Activated T-helper 2 cell treated with anti-CD3 and anti-CD28 coated beads, Interferon-gamma antibody, Interleukin-2, Interleukin-4, amounts not matched to agents 10 μg/mL and 5 μg/mL and 100 μg/mL, durations not matched to agents 14 hours and 24 hours and 36 hours (primary cell): Measurements from ENCODE around the gene DCAF7. TPM values are rescaled to one million over a fixed set of nuclear protein-coding genes. Genes with fewer than 3 reads are reported as not detected.

Experiments
- DNase-seq: peaks from one replicate; pipeline ENCODE4 v3.0.0; 2021; ENCODE audit warnings: low spot score
- H3K27ac Mint-ChIP-seq: one replicate; pipeline ENCODE4 v1.8.0; 2021; ENCODE audit warnings: mixed read lengths
- H3K27me3 Mint-ChIP-seq: one replicate; pipeline ENCODE4 v1.8.0; 2021; ENCODE audit warnings: low read depth, mixed read lengths
- H3K36me3 Mint-ChIP-seq: one replicate; pipeline ENCODE4 v1.8.0; 2021; ENCODE audit warnings: low read depth, mixed read lengths
- H3K4me1 Mint-ChIP-seq: one replicate; pipeline ENCODE4 v1.8.0; 2021; ENCODE audit warnings: low read depth, mixed read lengths
- H3K4me3 Mint-ChIP-seq: one replicate; pipeline ENCODE4 v1.8.0; 2021; ENCODE audit warnings: low read depth, mild to moderate bottlenecking, moderate library complexity, mixed read lengths
- H3K9me3 Mint-ChIP-seq: one replicate; pipeline ENCODE4 v1.8.0; 2021; ENCODE audit warnings: mixed read lengths
- intact Hi-C: fragments of 100-400 bp; cut with micrococcal nuclease; formaldehyde crosslinking; loops from one replicate; pipeline ENCODE4 v1.15.1; 2023
- total RNA-seq: library from RNA; stranded (reverse); gene quantifications from 2 replicates; pipeline ENCODE4 v1.2.3, GENCODE V29; 2022

DCAF7 gene
- total RNA-seq, 1 donor from 2014 or later, result 119 TPM

DNA sequence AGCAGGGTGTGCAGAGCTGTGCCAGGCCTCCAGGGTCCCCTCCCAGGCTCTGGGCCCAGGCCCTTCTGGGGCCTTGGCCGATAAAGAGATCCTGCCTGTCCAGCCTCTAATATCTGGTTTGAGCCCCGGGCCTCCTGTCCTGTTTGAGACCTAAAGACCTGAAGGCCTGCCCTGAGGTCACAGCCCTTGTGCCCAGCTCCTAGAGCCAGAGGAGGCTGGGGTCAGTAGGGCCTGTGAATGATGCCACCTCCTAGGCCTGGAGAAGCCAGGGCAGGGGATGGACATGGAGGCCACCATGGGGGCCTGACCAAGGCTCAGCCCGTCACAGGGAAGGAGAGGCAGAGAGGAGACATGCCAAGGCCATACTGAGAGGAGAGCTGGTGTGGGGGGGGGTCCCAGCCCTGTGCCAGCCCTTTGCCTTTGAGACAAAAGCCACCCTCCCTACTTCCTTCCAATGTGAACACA, 19.7 kb upstream of the DCAF7 start:
- no peaks in the 10 kb centered on the region for H3K36me3 Mint-ChIP-seq
- H3K9me3 Mint-ChIP-seq, result no peaks in the 10 kb centered on the region
- intact Hi-C loops, result no loop called here
- DNase-seq, result no peak
- peaks cover 1% of the 10 kb centered on the region for H3K27me3 Mint-ChIP-seq
- H3K27ac Mint-ChIP-seq, result no peak overlapping the region
- H3K4me3 Mint-ChIP-seq, result no peak overlapping the region
- H3K4me1 Mint-ChIP-seq, result no peaks in the 10 kb centered on the region

DNA sequence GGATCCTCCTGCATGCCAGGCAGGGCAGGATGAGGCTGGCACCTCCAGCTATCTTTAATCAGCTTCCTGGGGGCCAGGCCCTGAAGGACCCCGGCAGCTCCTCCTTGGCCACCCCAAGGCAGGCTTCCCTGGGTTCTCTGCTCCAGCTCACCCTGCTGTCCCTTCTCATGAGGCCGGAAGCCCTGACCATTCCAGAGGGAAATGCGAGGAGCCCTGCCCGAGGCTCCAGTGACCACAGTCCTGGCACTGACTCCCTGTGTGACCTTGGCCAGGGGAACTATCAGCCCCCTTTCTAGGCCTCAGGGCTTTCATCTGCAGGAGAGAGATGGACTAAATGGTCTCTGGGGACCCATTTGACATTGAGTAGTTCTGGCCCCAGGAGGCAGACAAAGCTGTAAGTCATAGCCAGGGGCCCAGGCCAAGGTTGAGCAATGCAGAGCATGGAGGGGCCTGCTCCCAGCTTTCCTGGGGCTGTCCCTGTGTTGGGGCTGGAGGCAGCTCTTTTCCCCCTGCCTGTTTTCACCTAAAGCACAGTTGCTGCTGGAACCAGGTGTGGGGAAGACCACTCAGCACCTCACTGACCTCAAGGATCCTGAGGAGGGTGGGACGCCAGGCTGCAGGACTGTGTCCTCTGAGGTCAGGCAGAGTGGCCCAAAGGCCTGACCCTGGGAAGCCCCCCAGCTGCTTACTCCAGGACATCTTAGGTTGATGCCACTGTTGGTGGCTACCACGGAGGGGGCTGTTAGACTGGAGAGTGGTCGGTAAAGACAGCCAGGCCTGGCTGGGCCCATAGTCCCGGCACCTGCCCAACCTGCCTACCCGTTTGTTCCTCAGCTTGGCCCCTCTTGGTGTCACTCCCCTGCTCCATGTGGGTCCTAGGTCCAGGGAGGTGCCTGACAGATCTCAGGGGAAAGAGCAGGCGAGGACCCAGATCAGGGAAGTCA, 19.0 kb upstream of the DCAF7 start:
- no peak for DNase-seq
- H3K36me3 Mint-ChIP-seq, result no peaks in the 10 kb centered on the region
- intact Hi-C loops, result no loop called here
- no peaks in the 10 kb centered on the region for H3K4me1 Mint-ChIP-seq
- H3K27me3 Mint-ChIP-seq, result no peaks in the 10 kb centered on the region
- H3K4me3 Mint-ChIP-seq, result no peak overlapping the region
- no peaks in the 10 kb centered on the region for H3K9me3 Mint-ChIP-seq
- H3K27ac Mint-ChIP-seq, result no peak overlapping the region

- Mint-ChIP-seq H3K36me3 (no peaks in the 10 kb centered on the region), H3K4me1 (no peaks in the 10 kb centered on the region), H3K9me3 (no peaks in the 10 kb centered on the region), H3K4me3 (no peak overlapping the region), H3K27me3 (peaks cover 10% of the 10 kb centered on the region), H3K27ac (no peak overlapping the region)
- intact Hi-C loops, result no loop called here
- DNase-seq, result no peak
Observed at GRCh38 chr17:63533433-63534077, 16.7 kb upstream of the DCAF7 start.

DNA sequence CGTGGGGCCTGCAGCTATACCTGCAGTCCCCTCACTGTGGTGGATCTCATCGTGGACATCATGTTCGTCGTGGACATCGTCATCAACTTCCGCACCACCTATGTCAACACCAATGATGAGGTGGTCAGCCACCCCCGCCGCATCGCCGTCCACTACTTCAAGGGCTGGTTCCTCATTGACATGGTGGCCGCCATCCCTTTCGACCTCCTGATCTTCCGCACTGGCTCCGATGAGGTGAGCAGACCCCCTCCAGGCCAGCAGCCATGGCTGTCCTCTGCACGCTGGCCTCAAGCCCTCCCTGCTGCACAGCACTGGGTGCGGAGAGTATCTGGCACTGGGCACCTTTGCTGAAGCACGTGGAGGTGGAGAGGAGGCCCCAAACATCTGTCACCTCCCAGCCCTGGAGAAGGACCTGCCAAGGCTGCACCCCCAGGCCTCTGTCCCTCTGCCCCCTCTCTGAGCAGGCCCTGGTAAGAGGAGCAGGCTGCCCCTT, 16.2 kb upstream of the DCAF7 start:
- H3K9me3 Mint-ChIP-seq, result no peaks in the 10 kb centered on the region
- intact Hi-C loops, result no loop called here
- H3K4me1 Mint-ChIP-seq, result no peaks in the 10 kb centered on the region
- H3K27me3 Mint-ChIP-seq, result peaks cover 16% of the 10 kb centered on the region
- H3K36me3 Mint-ChIP-seq, result no peaks in the 10 kb centered on the region
- no peak overlapping the region for H3K4me3 Mint-ChIP-seq
- no peak overlapping the region for H3K27ac Mint-ChIP-seq
- DNase-seq, result no peak

DNA sequence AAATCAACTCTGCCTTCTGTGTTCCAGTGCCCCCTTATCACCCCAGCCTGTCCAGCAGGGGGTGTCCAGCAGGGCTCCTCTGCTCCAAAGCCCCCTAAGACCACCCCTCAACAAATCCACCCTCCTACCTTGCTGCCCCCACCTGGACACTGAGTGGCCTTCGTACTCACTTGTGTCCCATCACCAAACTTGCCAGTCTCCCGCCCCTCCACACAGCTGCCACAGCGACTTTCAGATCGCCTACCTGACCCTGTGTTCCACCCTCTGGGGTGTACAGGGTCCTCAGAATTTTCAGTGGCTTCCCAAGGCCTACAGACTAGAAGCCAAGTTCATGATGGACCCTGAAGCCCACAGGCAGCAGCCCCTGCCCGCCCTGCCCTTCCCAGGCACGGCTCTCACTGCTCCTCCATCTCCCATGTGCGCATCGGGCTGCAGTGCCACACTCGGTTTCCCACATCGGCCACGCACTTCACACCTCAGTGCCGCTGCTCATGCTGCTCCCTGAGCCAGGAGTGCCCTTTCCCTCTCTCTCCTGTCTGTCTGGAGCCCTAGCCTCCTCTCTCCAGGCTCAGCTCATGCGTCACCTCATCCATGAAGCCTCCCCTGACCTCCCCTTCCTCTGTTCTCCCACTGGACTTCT, 15.3 kb upstream of the DCAF7 start:
- intact Hi-C loops, result no loop called here
- no peaks in the 10 kb centered on the region for H3K4me1 Mint-ChIP-seq
- no peaks in the 10 kb centered on the region for H3K36me3 Mint-ChIP-seq
- peaks cover 24% of the 10 kb centered on the region for H3K27me3 Mint-ChIP-seq
- no peak for DNase-seq
- no peak overlapping the region for H3K4me3 Mint-ChIP-seq
- no peak overlapping the region for H3K27ac Mint-ChIP-seq
- no peaks in the 10 kb centered on the region for H3K9me3 Mint-ChIP-seq

GRCh38 chr17:63535640-63536039, 14.6 kb upstream of the DCAF7 start:
- intact Hi-C loops, result no loop called here
- no peaks in the 10 kb centered on the region for H3K9me3 Mint-ChIP-seq

DNA sequence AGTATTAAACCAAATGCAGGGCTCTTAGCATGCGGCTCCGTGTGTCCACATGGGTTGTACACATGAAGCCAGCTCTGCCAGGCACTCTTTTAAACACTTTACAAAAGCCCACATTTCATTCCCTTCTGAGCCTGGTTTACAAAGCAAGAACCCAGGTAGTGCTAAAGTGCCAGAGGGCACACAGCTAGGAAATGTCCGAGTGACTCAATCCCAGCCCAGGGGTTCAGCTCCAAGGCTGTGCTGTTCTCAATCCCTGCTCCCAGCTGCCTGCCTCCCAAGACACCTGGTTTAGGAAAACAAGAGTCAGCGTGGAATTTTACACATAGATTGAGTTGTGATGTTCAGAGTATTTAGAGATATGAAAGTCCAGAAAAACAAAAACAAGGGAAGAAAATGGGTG, 13.3 kb upstream of the DCAF7 start:
- no peaks in the 10 kb centered on the region for H3K4me1 Mint-ChIP-seq

More at GRCh38 chr17:63535640-63536039, 14.6 kb upstream of the DCAF7 start:
- no peak overlapping the region for H3K4me3 Mint-ChIP-seq
- DNase-seq, result no peak
- peaks cover 26% of the 10 kb centered on the region for H3K27me3 Mint-ChIP-seq
- H3K27ac Mint-ChIP-seq, result no peak overlapping the region
- H3K4me1 Mint-ChIP-seq, result no peaks in the 10 kb centered on the region
- no peaks in the 10 kb centered on the region for H3K36me3 Mint-ChIP-seq

DNA sequence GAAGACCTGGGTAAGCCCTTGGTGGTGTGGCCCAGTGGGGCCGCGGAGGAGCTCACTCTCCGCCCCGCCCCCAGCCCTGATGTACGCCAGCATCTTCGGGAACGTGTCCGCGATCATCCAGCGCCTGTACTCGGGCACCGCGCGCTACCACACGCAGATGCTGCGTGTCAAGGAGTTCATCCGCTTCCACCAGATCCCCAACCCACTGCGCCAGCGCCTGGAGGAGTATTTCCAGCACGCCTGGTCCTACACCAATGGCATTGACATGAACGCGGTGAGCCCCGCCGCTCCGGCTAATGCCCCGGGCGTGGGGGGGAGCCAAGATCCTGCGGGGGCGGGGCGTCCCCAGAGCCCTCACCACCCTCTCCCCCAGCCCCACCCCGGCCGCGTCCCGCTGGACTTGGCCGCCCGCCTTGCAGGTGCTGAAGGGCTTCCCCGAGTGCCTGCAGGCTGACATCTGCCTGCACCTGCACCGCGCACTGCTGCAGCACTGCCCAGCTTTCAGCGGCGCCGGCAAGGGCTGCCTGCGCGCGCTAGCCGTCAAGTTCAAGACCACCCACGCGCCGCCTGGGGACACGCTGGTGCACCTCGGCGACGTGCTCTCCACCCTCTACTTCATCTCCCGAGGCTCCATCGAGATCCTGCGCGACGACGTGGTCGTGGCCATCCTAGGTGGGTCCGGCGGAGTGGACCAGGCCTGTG, 12.1 kb upstream of the DCAF7 start:
- Mint-ChIP-seq H3K27me3 (peaks cover 28% of the 10 kb centered on the region), H3K27ac (no peak overlapping the region), H3K36me3 (no peaks in the 10 kb centered on the region), H3K4me1 (no peaks in the 10 kb centered on the region), H3K4me3 (no peak overlapping the region), H3K9me3 (no peaks in the 10 kb centered on the region)
- intact Hi-C loops, result no loop called here
- no peak for DNase-seq

More for the DNA sequence above, 13.3 kb upstream of the DCAF7 start:
- intact Hi-C loops, result no loop called here
- Mint-ChIP-seq H3K27ac (no peak overlapping the region), H3K27me3 (peaks cover 28% of the 10 kb centered on the region), H3K9me3 (no peaks in the 10 kb centered on the region), H3K36me3 (no peaks in the 10 kb centered on the region), H3K4me3 (no peak overlapping the region)
- DNase-seq, result no peak

DNA sequence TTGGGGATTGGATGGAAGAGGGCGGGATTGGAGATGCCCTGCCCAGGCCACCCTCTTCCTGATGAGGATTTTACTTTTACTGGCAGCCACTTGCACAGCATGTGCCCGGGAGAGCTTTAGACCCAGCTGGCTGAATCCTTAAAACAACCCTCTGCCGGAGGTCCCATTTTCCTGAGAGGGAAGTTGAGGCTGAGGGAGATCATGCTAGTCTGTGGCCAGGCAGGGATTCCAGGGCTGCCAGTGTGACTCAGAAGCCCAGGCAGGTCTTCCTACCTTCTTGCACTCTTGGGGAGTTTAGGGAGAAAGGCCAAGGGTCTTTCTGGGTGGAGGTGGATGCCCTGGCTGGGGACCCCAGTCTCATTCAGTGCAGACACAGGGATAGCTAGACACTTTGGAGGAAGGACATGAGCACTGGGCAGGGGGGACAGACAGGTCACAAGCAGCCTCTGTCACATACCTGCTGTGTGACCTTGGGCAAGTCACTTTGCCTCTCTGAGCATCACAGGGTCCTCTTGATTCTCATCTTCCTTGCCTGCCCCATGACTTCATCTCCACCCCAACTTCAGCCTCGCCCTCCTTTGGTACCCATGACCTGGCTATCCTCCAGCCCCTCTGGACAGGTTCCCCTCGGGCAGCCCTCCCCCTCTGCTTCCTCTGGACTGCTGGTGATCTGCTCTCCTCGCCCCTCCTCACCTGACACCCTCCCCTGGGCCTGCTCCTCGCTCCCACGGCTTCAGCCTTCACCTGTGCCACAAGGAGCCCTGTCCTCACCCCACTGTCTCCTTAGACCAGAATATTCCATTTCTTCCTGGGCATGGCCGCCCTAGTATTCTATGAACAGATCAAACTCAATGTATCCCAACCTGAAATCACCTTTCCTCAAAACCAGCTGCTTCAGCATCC, 11.3 kb upstream of the DCAF7 start:
- no peak for DNase-seq
- Mint-ChIP-seq H3K4me3 (no peak overlapping the region), H3K36me3 (no peaks in the 10 kb centered on the region), H3K9me3 (no peaks in the 10 kb centered on the region), H3K4me1 (no peaks in the 10 kb centered on the region), H3K27ac (no peak overlapping the region), H3K27me3 (peaks cover 28% of the 10 kb centered on the region)
- intact Hi-C loops, result no loop called here

DNA sequence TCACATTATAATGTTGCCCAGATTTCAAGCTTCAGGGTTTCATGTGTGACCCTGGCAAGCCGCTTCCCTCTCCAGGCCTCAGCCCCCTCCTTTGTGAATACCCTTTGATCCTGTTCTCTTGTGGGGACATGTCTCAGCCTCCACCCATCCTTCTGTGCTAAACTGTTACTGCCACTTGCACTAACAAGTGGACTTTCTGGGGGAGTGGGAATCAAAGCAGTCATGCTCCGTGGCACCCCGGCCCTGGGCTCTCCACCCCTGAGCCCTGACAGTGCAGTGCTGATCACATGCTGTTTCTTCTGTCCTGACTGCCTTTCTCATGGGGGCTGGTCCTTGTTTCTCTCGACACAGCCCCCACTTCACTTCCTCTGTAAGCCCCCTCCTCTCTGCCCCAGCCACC, 9.7 kb upstream of the DCAF7 start:
- intact Hi-C loops, result no loop called here
- no peak overlapping the region for H3K27ac Mint-ChIP-seq
- H3K4me3 Mint-ChIP-seq, result no peak overlapping the region
- no peak for DNase-seq
- H3K27me3 Mint-ChIP-seq, result peaks cover 28% of the 10 kb centered on the region
- H3K9me3 Mint-ChIP-seq, result no peaks in the 10 kb centered on the region
- no peaks in the 10 kb centered on the region for H3K4me1 Mint-ChIP-seq
- no peaks in the 10 kb centered on the region for H3K36me3 Mint-ChIP-seq

DNA sequence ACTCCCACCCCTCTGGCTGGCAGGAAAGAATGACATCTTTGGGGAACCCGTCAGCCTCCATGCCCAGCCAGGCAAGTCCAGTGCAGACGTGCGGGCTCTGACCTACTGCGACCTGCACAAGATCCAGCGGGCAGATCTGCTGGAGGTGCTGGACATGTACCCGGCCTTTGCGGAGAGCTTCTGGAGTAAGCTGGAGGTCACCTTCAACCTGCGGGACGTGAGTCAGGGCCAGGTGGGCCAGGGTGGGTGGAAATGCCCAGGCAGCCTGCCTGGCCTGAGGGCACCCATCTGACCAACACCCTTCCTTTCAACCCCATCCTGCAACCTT, 8.1 kb upstream of the DCAF7 start:
- intact Hi-C loops, result no loop called here
- Mint-ChIP-seq H3K27me3 (peaks cover 26% of the 10 kb centered on the region), H3K4me1 (no peaks in the 10 kb centered on the region), H3K36me3 (no peaks in the 10 kb centered on the region), H3K9me3 (no peaks in the 10 kb centered on the region), H3K4me3 (no peak overlapping the region), H3K27ac (no peak overlapping the region)
- no peak for DNase-seq
